Body of pancreas (tissue), 4 donors: ENCODE data around the gene TESK2. TPM values are rescaled to one million over a fixed set of nuclear protein-coding genes. Genes with fewer than 3 reads are reported as not detected.
"Not testable (repeated sequence)": the region's sequence is repeated elsewhere in the genome, so short reads cannot be mapped to it uniquely, and the experiment has no call there.

ENCODE experiments used
- ATAC-seq: fragments of 150-250 bp; one replicate; pipeline ENCODE4 v1.9.1; 2016
- DNase-seq, 4 donors: peaks; one replicate each; pipeline ENCODE4 v3.0.0-alpha.2; 2019
- H3K27ac ChIP-seq, 4 donors: fragments of 200-600 bp; sonication (generic); 1 replicate in 3 of 4; 2 replicates in 1 of 4; pipeline versions ENCODE4 v1.5.1 to v1.6.1; 2016 to 2019; ENCODE audit warnings: mild to moderate bottlenecking in 1 of 4, mixed read lengths in 1 of 4, moderate library complexity in 1 of 4
- H3K27me3 ChIP-seq, 2 donors: fragments of 200-600 bp; sonication (generic); one replicate each; pipeline ENCODE4 v1.6.0; 2016; ENCODE audit warnings: mild to moderate bottlenecking in 1 of 2
- H3K36me3 ChIP-seq, 2 donors: fragments of 200-600 bp; sonication (generic); replicated peaks in 1 of 2; 2 replicates each; pipeline ENCODE4 v1.5.1; 2016; ENCODE audit warnings: low read depth in 2 of 2; ENCODE audit not compliant: insufficient read depth in 1 of 2
- H3K4me1 ChIP-seq: fragments of 200-600 bp; sonication (generic); one replicate; pipeline ENCODE4 v1.6.0; 2016
- H3K4me3 ChIP-seq, 2 donors: fragments of 200-600 bp; sonication (generic); 1 replicate in 1 of 2; 2 replicates in 1 of 2; pipeline ENCODE4 v1.5.1; 2016 to 2019
- H3K9me3 ChIP-seq, 3 donors: fragments of 200-600 bp; sonication (generic); 1 replicate in 2 of 3; 2 replicates in 1 of 3; pipeline ENCODE4 v1.5.1; 2016
- POLR2A ChIP-seq, 3 donors: fragments of 450-650 bp; IDR thresholded peaks; one replicate each; pipeline ENCODE4 v1.6.1; 2016; ENCODE audit warnings: antibody characterized with exemption in 3 of 3, mild to moderate bottlenecking in 2 of 3
- WGBS, 2 donors: methylation state at CpG; one replicate each; pipeline ENCODE4 v1.1.5; 2017; 5-methylcytosine and 5-hydroxymethylcytosine counted together
- intact Hi-C: fragments of 100-400 bp; cut with DNase I; formaldehyde crosslinking; loops from one replicate; pipeline ENCODE4 v1.15.1; 2023
- total RNA-seq, 2 donors: library from RNA; depleted of rRNA; stranded (reverse); fragments of >200 nt; gene quantifications; one replicate each; pipeline ENCODE4 v1.1.0, GENCODE V29; 2016
- TF ChIP-seq, protein P1 (sequence below), 7 experiments: fragments of 450-650 bp in 4 of 7; fragments of 200-600 bp in 3 of 7; sonication (generic) in 3 of 7; IDR thresholded peaks; one replicate each; pipeline ENCODE4 v1.5.1; 2016 to 2019; ENCODE audit warnings: antibody characterized with exemption in 7 of 7

The TESK2 gene
- total RNA-seq, 2 donors from 2014 or later: 0.33 to 3.6 TPM

DNA sequence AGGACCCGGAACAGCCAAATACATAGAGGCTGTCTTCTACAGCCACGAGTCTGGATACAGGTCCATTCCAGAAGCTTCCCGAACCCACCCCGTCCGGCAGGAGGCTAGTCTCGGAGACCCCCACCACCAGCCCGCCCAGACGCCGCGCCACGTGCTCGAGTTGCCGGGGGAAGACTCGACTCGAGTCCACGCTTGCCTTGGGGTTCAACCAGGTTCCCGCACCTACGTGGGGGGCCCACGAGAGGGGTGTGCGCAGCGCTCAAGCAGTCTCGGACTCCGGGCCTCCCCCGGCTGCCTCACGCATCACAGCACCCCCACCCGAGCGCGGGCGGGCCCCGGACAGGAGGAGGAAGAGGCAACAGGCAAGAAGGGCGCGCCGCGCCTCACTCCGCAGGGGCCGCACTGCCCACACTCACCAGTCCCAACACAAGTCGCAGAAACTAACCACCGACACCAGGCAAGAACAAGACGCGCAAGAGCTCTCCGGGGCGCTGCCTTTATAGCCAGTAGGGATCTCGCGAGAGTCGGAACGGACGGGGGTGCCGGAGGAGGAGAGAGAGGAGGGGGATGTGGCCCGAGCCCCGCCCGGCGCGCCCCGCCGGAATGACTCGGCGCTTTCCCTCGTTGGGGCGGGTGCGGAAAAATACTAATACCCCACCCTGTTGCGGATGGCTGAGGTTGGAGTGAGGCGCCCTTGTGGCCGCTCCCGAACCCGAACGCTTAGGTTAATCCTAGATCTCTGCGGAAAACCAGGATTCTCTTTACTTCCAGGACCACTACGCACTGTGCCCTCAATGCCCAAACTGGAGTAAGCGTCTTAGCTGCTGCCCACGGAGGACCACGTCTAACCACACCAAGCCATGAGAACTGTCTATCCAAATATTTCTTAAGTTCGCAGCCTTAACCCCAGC is 30.7 kb upstream of the TESK2 start, which contains the start of gene PRDX1:
TSS of gene PRDX1 (minus strand) at position 472 of the 911 bp plus-strand sequence. CDS start 2,841 bp downstream, outside the sequence.
- intact Hi-C loops: no loop called here
- H3K4me1 ChIP-seq: peaks cover 23% of the 10 kb centered on the region
- no peaks in the 10 kb centered on the region for H3K9me3 ChIP-seq
- H3K27me3 ChIP-seq: no peaks in the 10 kb centered on the region
- peak; percentile 96 for DNase-seq
- H3K4me3 ChIP-seq: peak within 1 kb of the TSS; percentile 88 to 99
- TF ChIP-seq, protein P1, sequence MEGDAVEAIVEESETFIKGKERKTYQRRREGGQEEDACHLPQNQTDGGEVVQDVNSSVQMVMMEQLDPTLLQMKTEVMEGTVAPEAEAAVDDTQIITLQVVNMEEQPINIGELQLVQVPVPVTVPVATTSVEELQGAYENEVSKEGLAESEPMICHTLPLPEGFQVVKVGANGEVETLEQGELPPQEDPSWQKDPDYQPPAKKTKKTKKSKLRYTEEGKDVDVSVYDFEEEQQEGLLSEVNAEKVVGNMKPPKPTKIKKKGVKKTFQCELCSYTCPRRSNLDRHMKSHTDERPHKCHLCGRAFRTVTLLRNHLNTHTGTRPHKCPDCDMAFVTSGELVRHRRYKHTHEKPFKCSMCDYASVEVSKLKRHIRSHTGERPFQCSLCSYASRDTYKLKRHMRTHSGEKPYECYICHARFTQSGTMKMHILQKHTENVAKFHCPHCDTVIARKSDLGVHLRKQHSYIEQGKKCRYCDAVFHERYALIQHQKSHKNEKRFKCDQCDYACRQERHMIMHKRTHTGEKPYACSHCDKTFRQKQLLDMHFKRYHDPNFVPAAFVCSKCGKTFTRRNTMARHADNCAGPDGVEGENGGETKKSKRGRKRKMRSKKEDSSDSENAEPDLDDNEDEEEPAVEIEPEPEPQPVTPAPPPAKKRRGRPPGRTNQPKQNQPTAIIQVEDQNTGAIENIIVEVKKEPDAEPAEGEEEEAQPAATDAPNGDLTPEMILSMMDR (IDR thresholded peaks at IDR 0.05): peak in 5 of 7 experiments; percentile 2 to 35 (median 21)
- peak; percentile 99 to 100 (median 100) for TF ChIP-seq POLR2A (IDR thresholded peaks at IDR 0.05)
- no peaks in the 10 kb centered on the region for H3K36me3 ChIP-seq
- peak; percentile 96 for ATAC-seq
- WGBS, 2 donors: 1% methylated on average over 31 to 71 of the region's 72 CpGs
- peak within 1 kb of the TSS; percentile 80 to 87 (median 86) for H3K27ac ChIP-seq

DNA sequence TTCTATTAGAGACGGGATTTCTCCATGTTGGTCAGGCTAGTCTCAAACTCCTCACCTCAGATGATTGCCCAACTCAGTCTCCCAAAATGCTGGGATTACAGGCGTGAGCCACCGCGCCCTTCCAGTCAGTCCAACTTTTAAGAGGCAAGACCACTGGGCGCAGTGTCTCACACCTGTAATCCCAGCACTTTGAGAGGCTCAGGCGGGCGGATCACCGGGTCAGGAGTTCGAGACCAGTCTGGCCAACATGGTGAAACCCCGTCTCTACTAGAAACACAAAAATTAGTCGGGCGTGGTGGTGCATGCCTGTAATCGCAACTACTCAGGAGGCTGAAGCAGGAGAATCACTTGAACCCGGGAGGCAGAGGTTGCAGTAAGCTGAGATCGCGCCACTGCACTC is 28.8 kb upstream of the TESK2 start:
- H3K36me3 ChIP-seq: peaks cover 0 to 12% of the 10 kb centered on the region in 2 donors
- H3K27ac ChIP-seq: peak overlapping the region in 1 of 4 donors; percentile 20
- 78 to 81% methylated on average over 15 to 16 of the region's 16 CpGs for WGBS, 2 donors
- DNase-seq, intact Hi-C loops, H3K4me3 ChIP-seq, ATAC-seq, H3K27me3 ChIP-seq, H3K9me3 ChIP-seq: not testable (repeated sequence)
- H3K4me1 ChIP-seq: peaks cover 23% of the 10 kb centered on the region

DNA sequence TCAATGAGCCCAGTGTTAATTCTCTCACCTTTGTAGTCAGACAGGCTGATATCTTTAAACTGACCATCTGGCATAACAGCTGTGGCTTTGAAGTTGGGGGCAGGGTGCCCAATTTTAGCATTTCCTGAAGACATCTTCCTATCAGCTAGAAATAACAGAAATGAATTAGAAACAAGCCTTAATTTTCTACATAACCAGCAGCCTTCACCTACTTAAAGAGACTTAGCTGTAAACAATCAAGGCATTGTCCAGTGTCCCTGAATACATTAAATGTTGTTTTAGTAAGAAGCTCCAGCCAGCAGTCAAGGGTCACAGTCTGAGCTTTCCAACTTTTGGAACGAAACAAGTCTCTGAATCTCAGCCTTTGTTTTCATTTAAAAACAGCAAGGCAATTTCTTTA is 27.9 kb upstream of the TESK2 start:
- H3K4me3 ChIP-seq: no peak overlapping the region
- peaks cover 23% of the 10 kb centered on the region for H3K4me1 ChIP-seq
- H3K27me3 ChIP-seq: no peaks in the 10 kb centered on the region
- H3K9me3 ChIP-seq: no peaks in the 10 kb centered on the region
- H3K27ac ChIP-seq: peak overlapping the region in 2 of 4 donors; percentile 20 to 24
- peaks cover 0 to 17% of the 10 kb centered on the region in 2 donors for H3K36me3 ChIP-seq
- ATAC-seq (no peak), DNase-seq (peak in 1 of 4 donors; percentile 45)
- TF ChIP-seq POLR2A (IDR thresholded peaks at IDR 0.05): no peak
- TF ChIP-seq, protein P1 (IDR thresholded peaks at IDR 0.05): no peak
- intact Hi-C loops: no loop called here
- WGBS, 2 donors: 0 to 3% methylated on average over 1 of the region's 1 CpG

DNA sequence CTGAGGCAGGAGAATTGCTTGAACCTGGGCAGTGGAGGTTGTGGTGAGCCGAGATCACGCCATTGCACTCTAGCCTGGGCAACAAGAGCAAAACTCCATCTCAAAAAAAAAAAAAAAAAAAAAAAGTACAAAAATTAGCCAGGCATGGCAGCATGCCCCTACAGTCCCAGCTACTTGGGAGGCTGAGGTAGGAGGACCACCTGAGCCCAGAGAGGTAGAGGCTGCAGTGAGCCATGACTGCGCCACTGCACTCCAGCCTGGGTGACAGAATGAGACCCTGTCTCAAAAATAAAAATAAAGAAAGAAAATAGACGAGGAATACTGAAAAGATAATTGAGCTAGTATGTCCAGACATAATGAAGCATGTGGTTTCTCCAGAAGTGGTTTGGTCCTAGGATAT is 27.4 kb upstream of the TESK2 start:
- DNase-seq, ATAC-seq: not testable (repeated sequence)

DNA sequence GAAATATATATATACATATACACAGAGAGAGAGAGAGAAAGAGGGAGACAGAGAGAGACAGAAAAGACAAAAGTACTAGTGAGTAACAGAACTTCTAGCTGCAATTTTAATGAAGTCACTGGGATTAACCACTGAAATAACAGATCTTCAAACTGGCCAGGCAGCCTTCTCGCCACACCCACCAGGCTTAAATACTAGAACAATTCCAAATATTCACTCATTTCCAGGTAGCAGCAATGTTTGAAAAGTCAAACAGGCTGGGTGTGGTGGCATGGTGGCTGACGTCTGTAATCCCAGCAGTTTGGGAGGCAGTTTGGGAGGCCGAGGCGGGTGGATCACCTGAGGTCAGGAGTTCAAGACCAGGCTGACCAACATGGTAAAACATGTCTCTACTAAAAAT is 25.5 kb upstream of the TESK2 start:
- Histone ChIP-seq H3K4me3 (no peak overlapping the region), H3K36me3 (peaks cover 0 to 22% of the 10 kb centered on the region in 2 donors), H3K27ac (no peak overlapping the region), H3K4me1 (peaks cover 18% of the 10 kb centered on the region), H3K9me3 (no peaks in the 10 kb centered on the region), H3K27me3 (no peaks in the 10 kb centered on the region)
- intact Hi-C loops: no loop called here
- TF ChIP-seq, protein P1 (IDR thresholded peaks at IDR 0.05): no peak
- TF ChIP-seq POLR2A (IDR thresholded peaks at IDR 0.05): no peak
- ATAC-seq (no peak), DNase-seq (no peak)
- WGBS, 2 donors: 86 to 93% methylated on average over 4 of the region's 4 CpGs

More for the DNA sequence above, 27.4 kb upstream of the TESK2 start:
- Histone ChIP-seq H3K4me1 (peaks cover 23% of the 10 kb centered on the region), H3K36me3 (peaks cover 0 to 20% of the 10 kb centered on the region in 2 donors)
- 73 to 88% methylated on average over 2 to 4 of the region's 4 CpGs for WGBS, 2 donors
- H3K27ac ChIP-seq, H3K9me3 ChIP-seq, intact Hi-C loops, H3K4me3 ChIP-seq, H3K27me3 ChIP-seq: not testable (repeated sequence)
